Measurements from ENCODE around the gene CCDC172. TPM values are rescaled to one million over a fixed set of nuclear protein-coding genes. Genes with fewer than 3 reads are reported as not detected.

CCDC172 gene
- total and polyA plus RNA-seq, 4 donors: not detected

- H3K9me3 ChIP-seq (ENCODE audit: control insufficient read depth, low read length): peaks cover 2% of the 10 kb centered on the region
- peaks cover 0 to 1% of the 10 kb centered on the region in 2 donors for H3K27me3 ChIP-seq (ENCODE audit: control insufficient read depth in 1 of 2, insufficient read depth in 2 of 2, low read length in 1 of 2)
- H3K4me1 ChIP-seq (ENCODE audit: control insufficient read depth in 1 of 2, insufficient read depth in 2 of 2, low read length in 2 of 2): no peaks in the 10 kb centered on the region
- H3K27ac ChIP-seq (ENCODE audit: low read depth in 1 of 2, low read length in 2 of 2): no peak overlapping the region
- DNase-seq (no peak), ATAC-seq (ENCODE audit: low FRiP score) (no peak)
- intact Hi-C loops (cut with DNase I): no loop called here
- no peak overlapping the region for H3K4me3 ChIP-seq (ENCODE audit: low read length in 2 of 2)
- WGBS, 2 donors: 46 to 49% methylated on average over 5 of the region's 5 CpGs
- H3K36me3 ChIP-seq (ENCODE audit: control insufficient read depth in 1 of 2, insufficient read depth in 2 of 2, low read length in 1 of 2): no peaks in the 10 kb centered on the region
These were observed 74.0 kb downstream of the CCDC172 start for GRCh38 chr10:116398224-116398623.

- H3K27me3 ChIP-seq (ENCODE audit: control insufficient read depth in 1 of 2, insufficient read depth in 2 of 2, low read length in 1 of 2): no peaks in the 10 kb centered on the region
- no peaks in the 10 kb centered on the region for H3K36me3 ChIP-seq (ENCODE audit: control insufficient read depth in 1 of 2, insufficient read depth in 2 of 2, low read length in 1 of 2)
- no peak overlapping the region for H3K27ac ChIP-seq (ENCODE audit: low read depth in 1 of 2, low read length in 2 of 2)
- ATAC-seq (ENCODE audit: low FRiP score) (no peak), DNase-seq (no peak)
- no peaks in the 10 kb centered on the region for H3K4me1 ChIP-seq (ENCODE audit: control insufficient read depth in 1 of 2, insufficient read depth in 2 of 2, low read length in 2 of 2)
- no peaks in the 10 kb centered on the region for H3K9me3 ChIP-seq (ENCODE audit: control insufficient read depth, low read length)
- no peak overlapping the region for H3K4me3 ChIP-seq (ENCODE audit: low read length in 2 of 2)
- intact Hi-C loops (cut with DNase I): no loop called here
- 90 to 92% methylated on average over 3 of the region's 3 CpGs for WGBS, 2 donors
These were observed 78.6 kb downstream of the CCDC172 start for GRCh38 chr10:116402858-116403257.

GRCh38 chr10:116403740-116404250, 79.5 kb downstream of the CCDC172 start:
- no peak overlapping the region for H3K27ac ChIP-seq (ENCODE audit: low read depth in 1 of 2, low read length in 2 of 2)
- intact Hi-C loops (cut with DNase I): no loop called here
- no peak for ATAC-seq (ENCODE audit: low FRiP score)

GRCh38 chr10:116408719-116409118, 84.5 kb downstream of the CCDC172 start:
- Histone ChIP-seq H3K27ac (ENCODE audit: low read depth in 1 of 2, low read length in 2 of 2) (no peak overlapping the region), H3K36me3 (ENCODE audit: control insufficient read depth in 1 of 2, insufficient read depth in 2 of 2, low read length in 1 of 2) (no peaks in the 10 kb centered on the region), H3K4me1 (ENCODE audit: control insufficient read depth in 1 of 2, insufficient read depth in 2 of 2, low read length in 2 of 2) (no peaks in the 10 kb centered on the region), H3K27me3 (ENCODE audit: control insufficient read depth in 1 of 2, insufficient read depth in 2 of 2, low read length in 1 of 2) (no peaks in the 10 kb centered on the region), H3K4me3 (ENCODE audit: low read length in 2 of 2) (no peak overlapping the region), H3K9me3 (ENCODE audit: control insufficient read depth, low read length) (no peaks in the 10 kb centered on the region)
- ATAC-seq (ENCODE audit: low FRiP score) (no peak), DNase-seq (no peak)
- intact Hi-C loops (cut with DNase I): no loop called here
- 30 to 34% methylated on average over 7 of the region's 7 CpGs for WGBS, 2 donors

More at GRCh38 chr10:116403740-116404250, 79.5 kb downstream of the CCDC172 start:
- DNase-seq: no peak
- H3K4me1 ChIP-seq (ENCODE audit: control insufficient read depth in 1 of 2, insufficient read depth in 2 of 2, low read length in 2 of 2): no peaks in the 10 kb centered on the region
- H3K4me3 ChIP-seq (ENCODE audit: low read length in 2 of 2): no peak overlapping the region
- no peaks in the 10 kb centered on the region for H3K36me3 ChIP-seq (ENCODE audit: control insufficient read depth in 1 of 2, insufficient read depth in 2 of 2, low read length in 1 of 2)
- no peaks in the 10 kb centered on the region for H3K27me3 ChIP-seq (ENCODE audit: control insufficient read depth in 1 of 2, insufficient read depth in 2 of 2, low read length in 1 of 2)
- 68 to 70% methylated on average over 6 of the region's 6 CpGs for WGBS, 2 donors
- no peaks in the 10 kb centered on the region for H3K9me3 ChIP-seq (ENCODE audit: control insufficient read depth, low read length)

- intact Hi-C loops (cut with DNase I): no loop called here
- no peaks in the 10 kb centered on the region for H3K27me3 ChIP-seq (ENCODE audit: control insufficient read depth in 1 of 2, insufficient read depth in 2 of 2, low read length in 1 of 2)
- 73 to 74% methylated on average over 5 of the region's 5 CpGs for WGBS, 2 donors
- H3K36me3 ChIP-seq (ENCODE audit: control insufficient read depth in 1 of 2, insufficient read depth in 2 of 2, low read length in 1 of 2): no peaks in the 10 kb centered on the region
- no peak overlapping the region for H3K4me3 ChIP-seq (ENCODE audit: low read length in 2 of 2)
- H3K9me3 ChIP-seq (ENCODE audit: control insufficient read depth, low read length): no peaks in the 10 kb centered on the region
- ATAC-seq (ENCODE audit: low FRiP score) (no peak), DNase-seq (no peak)
- no peak overlapping the region for H3K27ac ChIP-seq (ENCODE audit: low read depth in 1 of 2, low read length in 2 of 2)
- no peaks in the 10 kb centered on the region for H3K4me1 ChIP-seq (ENCODE audit: control insufficient read depth in 1 of 2, insufficient read depth in 2 of 2, low read length in 2 of 2)
These were observed 86.1 kb downstream of the CCDC172 start for GRCh38 chr10:116410351-116410750.

GRCh38 chr10:116417821-116418220, 93.6 kb downstream of the CCDC172 start:
- Histone ChIP-seq H3K27ac (ENCODE audit: low read depth in 1 of 2, low read length in 2 of 2) (no peak overlapping the region), H3K9me3 (ENCODE audit: control insufficient read depth, low read length) (no peaks in the 10 kb centered on the region), H3K27me3 (ENCODE audit: control insufficient read depth in 1 of 2, insufficient read depth in 2 of 2, low read length in 1 of 2) (peaks cover 0 to 1% of the 10 kb centered on the region in 2 donors), H3K36me3 (ENCODE audit: control insufficient read depth in 1 of 2, insufficient read depth in 2 of 2, low read length in 1 of 2) (no peaks in the 10 kb centered on the region), H3K4me1 (ENCODE audit: control insufficient read depth in 1 of 2, insufficient read depth in 2 of 2, low read length in 2 of 2) (no peaks in the 10 kb centered on the region), H3K4me3 (ENCODE audit: low read length in 2 of 2) (no peak overlapping the region)
- intact Hi-C loops (cut with DNase I): no loop called here
- WGBS, 2 donors: 56 to 58% methylated on average over 2 of the region's 2 CpGs
- ATAC-seq (ENCODE audit: low FRiP score) (no peak), DNase-seq (no peak)

- intact Hi-C loops (cut with DNase I): no loop called here
- no peaks in the 10 kb centered on the region for H3K4me1 ChIP-seq (ENCODE audit: control insufficient read depth in 1 of 2, insufficient read depth in 2 of 2, low read length in 2 of 2)
- H3K27me3 ChIP-seq (ENCODE audit: control insufficient read depth in 1 of 2, insufficient read depth in 2 of 2, low read length in 1 of 2): peaks cover 0 to 1% of the 10 kb centered on the region in 2 donors
- ATAC-seq (ENCODE audit: low FRiP score) (no peak), DNase-seq (no peak)
- no peak overlapping the region for H3K4me3 ChIP-seq (ENCODE audit: low read length in 2 of 2)
- 59 to 69% methylated on average over 1 of the region's 1 CpG for WGBS, 2 donors
- no peaks in the 10 kb centered on the region for H3K9me3 ChIP-seq (ENCODE audit: control insufficient read depth, low read length)
- H3K36me3 ChIP-seq (ENCODE audit: control insufficient read depth in 1 of 2, insufficient read depth in 2 of 2, low read length in 1 of 2): no peaks in the 10 kb centered on the region
- no peak overlapping the region for H3K27ac ChIP-seq (ENCODE audit: low read depth in 1 of 2, low read length in 2 of 2)
These were observed 94.1 kb downstream of the CCDC172 start for GRCh38 chr10:116418389-116418788.

GRCh38 chr10:116421815-116422214, 97.6 kb downstream of the CCDC172 start:
- Histone ChIP-seq H3K9me3 (ENCODE audit: control insufficient read depth, low read length) (peaks cover 3% of the 10 kb centered on the region), H3K4me1 (ENCODE audit: control insufficient read depth in 1 of 2, insufficient read depth in 2 of 2, low read length in 2 of 2) (no peaks in the 10 kb centered on the region), H3K27ac (ENCODE audit: low read depth in 1 of 2, low read length in 2 of 2) (no peak overlapping the region), H3K4me3 (ENCODE audit: low read length in 2 of 2) (no peak overlapping the region), H3K27me3 (ENCODE audit: control insufficient read depth in 1 of 2, insufficient read depth in 2 of 2, low read length in 1 of 2) (peaks cover 0 to 1% of the 10 kb centered on the region in 2 donors), H3K36me3 (ENCODE audit: control insufficient read depth in 1 of 2, insufficient read depth in 2 of 2, low read length in 1 of 2) (no peaks in the 10 kb centered on the region)
- no peak for DNase-seq
- 89 to 90% methylated on average over 1 of the region's 1 CpG for WGBS, 2 donors
- no peak for ATAC-seq (ENCODE audit: low FRiP score)
- intact Hi-C loops (cut with DNase I): no loop called here

- intact Hi-C loops (cut with DNase I): no loop called here
- no peaks in the 10 kb centered on the region for H3K36me3 ChIP-seq (ENCODE audit: control insufficient read depth in 1 of 2, insufficient read depth in 2 of 2, low read length in 1 of 2)
- H3K9me3 ChIP-seq (ENCODE audit: control insufficient read depth, low read length): peaks cover 3% of the 10 kb centered on the region
- whole genome bisulfite sequencing, 2 donors: 83 to 85% methylated on average over 2 of the region's 2 CpGs
- no peak within 1 kb of the TSS for H3K27ac ChIP-seq (ENCODE audit: low read depth in 1 of 2, low read length in 2 of 2)
- no peaks in the 10 kb centered on the region for H3K4me1 ChIP-seq (ENCODE audit: control insufficient read depth in 1 of 2, insufficient read depth in 2 of 2, low read length in 2 of 2)
- DNase-seq (no peak), ATAC-seq (ENCODE audit: low FRiP score) (no peak)
- peaks cover 0 to 1% of the 10 kb centered on the region in 2 donors for H3K27me3 ChIP-seq (ENCODE audit: control insufficient read depth in 1 of 2, insufficient read depth in 2 of 2, low read length in 1 of 2)
- H3K4me3 ChIP-seq (ENCODE audit: low read length in 2 of 2): no peak within 1 kb of the TSS
These were observed 103.4 kb downstream of the CCDC172 start, which contains the start of gene PNLIPRP3 for GRCh38 chr10:116427671-116428070. PNLIPRP3 (plus strand) TSS chr10:116427847; CDS start chr10:116428013, 166 bp downstream.

Data from aorta (tissue), 5 donors.